Measurements from ENCODE around the gene CAMK1G.

CAMK1G gene

GRCh38 chr1:209556162-209556690, 27.3 kb upstream of the CAMK1G start:
- Mint-ChIP-seq H3K36me3 (no peaks in the 10 kb centered on the region), H3K4me1 (no peaks in the 10 kb centered on the region), H3K4me3 (no peak overlapping the region), H3K27ac (no peak overlapping the region), H3K9me3 (no peaks in the 10 kb centered on the region)
- DNase-seq (ENCODE audit: low spot score in 2 of 2): no peak
- no peak for ATAC-seq

GRCh38 chr1:209557221-209557620, 26.3 kb upstream of the CAMK1G start:
- Mint-ChIP-seq H3K36me3 (no peaks in the 10 kb centered on the region), H3K27ac (no peak overlapping the region), H3K4me3 (no peak overlapping the region), H3K4me1 (no peaks in the 10 kb centered on the region), H3K9me3 (no peaks in the 10 kb centered on the region)
- DNase-seq (ENCODE audit: low spot score in 2 of 2): no peak
- ATAC-seq: no peak

- H3K27ac Mint-ChIP-seq: no peak overlapping the region
- H3K9me3 Mint-ChIP-seq: no peaks in the 10 kb centered on the region
- no peak for DNase-seq (ENCODE audit: low spot score in 2 of 2)
- ATAC-seq: no peak
- H3K4me1 Mint-ChIP-seq: peaks cover 3% of the 10 kb centered on the region
- H3K4me3 Mint-ChIP-seq: no peak overlapping the region
- no peaks in the 10 kb centered on the region for H3K36me3 Mint-ChIP-seq
These were observed 23.0 kb upstream of the CAMK1G start for GRCh38 chr1:209560529-209560928.

GRCh38 chr1:209560952-209561351, 22.6 kb upstream of the CAMK1G start:
- H3K36me3 Mint-ChIP-seq: no peaks in the 10 kb centered on the region
- DNase-seq (ENCODE audit: low spot score in 2 of 2) (no peak), ATAC-seq (no peak)
- no peaks in the 10 kb centered on the region for H3K9me3 Mint-ChIP-seq
- peaks cover 6% of the 10 kb centered on the region for H3K4me1 Mint-ChIP-seq
- no peak overlapping the region for H3K4me3 Mint-ChIP-seq
- H3K27ac Mint-ChIP-seq: no peak overlapping the region

- Mint-ChIP-seq H3K27ac (no peak overlapping the region), H3K4me3 (no peak overlapping the region), H3K4me1 (peaks cover 12% of the 10 kb centered on the region), H3K9me3 (no peaks in the 10 kb centered on the region), H3K36me3 (no peaks in the 10 kb centered on the region)
- DNase-seq (ENCODE audit: low spot score in 2 of 2) (no peak), ATAC-seq (no peak)
These were observed 22.0 kb upstream of the CAMK1G start for GRCh38 chr1:209561532-209561931.

- no peaks in the 10 kb centered on the region for H3K9me3 Mint-ChIP-seq
- no peak overlapping the region for H3K4me3 Mint-ChIP-seq
- H3K27ac Mint-ChIP-seq: no peak overlapping the region
- no peak for ATAC-seq
- DNase-seq (ENCODE audit: low spot score in 2 of 2): no peak
- H3K36me3 Mint-ChIP-seq: no peaks in the 10 kb centered on the region
- H3K4me1 Mint-ChIP-seq: peaks cover 20% of the 10 kb centered on the region
These were observed 18.7 kb upstream of the CAMK1G start for GRCh38 chr1:209564849-209565248.

- Mint-ChIP-seq H3K27ac (no peak overlapping the region), H3K9me3 (no peaks in the 10 kb centered on the region), H3K4me3 (no peak overlapping the region), H3K36me3 (no peaks in the 10 kb centered on the region), H3K4me1 (peaks cover 23% of the 10 kb centered on the region)
- peak; percentile 64 to 87 for DNase-seq (ENCODE audit: low spot score in 2 of 2)
- ATAC-seq: peak; percentile 82
These were observed 17.5 kb upstream of the CAMK1G start for GRCh38 chr1:209565759-209566678.

GRCh38 chr1:209567698-209568175, 15.8 kb upstream of the CAMK1G start:
- Mint-ChIP-seq H3K27ac (no peak overlapping the region), H3K36me3 (no peaks in the 10 kb centered on the region), H3K4me1 (peaks cover 23% of the 10 kb centered on the region), H3K4me3 (no peak overlapping the region), H3K9me3 (no peaks in the 10 kb centered on the region)
- no peak for ATAC-seq
- DNase-seq (ENCODE audit: low spot score in 2 of 2): no peak

GRCh38 chr1:209569455-209570207, 13.9 kb upstream of the CAMK1G start:
- Mint-ChIP-seq H3K4me1 (peaks cover 23% of the 10 kb centered on the region), H3K4me3 (no peak overlapping the region)
- DNase-seq (ENCODE audit: low spot score in 2 of 2): peak; percentile 53 to 82

GRCh38 chr1:209570743-209571142, 12.8 kb upstream of the CAMK1G start:
- no peaks in the 10 kb centered on the region for H3K36me3 Mint-ChIP-seq
- no peak overlapping the region for H3K4me3 Mint-ChIP-seq
- H3K9me3 Mint-ChIP-seq: no peaks in the 10 kb centered on the region
- ATAC-seq: no peak
- DNase-seq (ENCODE audit: low spot score in 2 of 2): no peak
- H3K4me1 Mint-ChIP-seq: peaks cover 18% of the 10 kb centered on the region
- H3K27ac Mint-ChIP-seq: no peak overlapping the region

More at GRCh38 chr1:209569455-209570207, 13.9 kb upstream of the CAMK1G start:
- no peaks in the 10 kb centered on the region for H3K9me3 Mint-ChIP-seq
- no peak overlapping the region for H3K27ac Mint-ChIP-seq
- peak; percentile 48 for ATAC-seq
- no peaks in the 10 kb centered on the region for H3K36me3 Mint-ChIP-seq

GRCh38 chr1:209576392-209577197, 6.9 kb upstream of the CAMK1G start:
- H3K4me3 Mint-ChIP-seq: no peak overlapping the region
- H3K36me3 Mint-ChIP-seq: no peaks in the 10 kb centered on the region
- ATAC-seq: peak; percentile 85
- H3K9me3 Mint-ChIP-seq: no peaks in the 10 kb centered on the region
- DNase-seq (ENCODE audit: low spot score in 2 of 2): peak; percentile 61 to 84
- no peak overlapping the region for H3K27ac Mint-ChIP-seq
- H3K4me1 Mint-ChIP-seq: no peaks in the 10 kb centered on the region

- no peak for ATAC-seq
These were observed 6.2 kb upstream of the CAMK1G start for GRCh38 chr1:209577346-209577745.

GRCh38 chr1:209580577-209580976, 2.9 kb upstream of the CAMK1G start:
- DNase-seq (ENCODE audit: low spot score in 2 of 2) (no peak), ATAC-seq (no peak)
- no peak overlapping the region for H3K4me3 Mint-ChIP-seq
- no peaks in the 10 kb centered on the region for H3K9me3 Mint-ChIP-seq
- H3K4me1 Mint-ChIP-seq: no peaks in the 10 kb centered on the region
- no peak overlapping the region for H3K27ac Mint-ChIP-seq
- no peaks in the 10 kb centered on the region for H3K36me3 Mint-ChIP-seq

More at GRCh38 chr1:209577346-209577745, 6.2 kb upstream of the CAMK1G start:
- H3K4me3 Mint-ChIP-seq: no peak overlapping the region
- H3K27ac Mint-ChIP-seq: no peak overlapping the region
- no peak for DNase-seq (ENCODE audit: low spot score in 2 of 2)
- H3K36me3 Mint-ChIP-seq: no peaks in the 10 kb centered on the region
- H3K9me3 Mint-ChIP-seq: no peaks in the 10 kb centered on the region
- no peaks in the 10 kb centered on the region for H3K4me1 Mint-ChIP-seq

GRCh38 chr1:209584231-209584672, 738 bp downstream of the CAMK1G start:
- no peaks in the 10 kb centered on the region for H3K36me3 Mint-ChIP-seq
- no peak overlapping the region for H3K27ac Mint-ChIP-seq
- H3K4me3 Mint-ChIP-seq: no peak overlapping the region
- H3K4me1 Mint-ChIP-seq: no peaks in the 10 kb centered on the region
- no peak for ATAC-seq
- no peak for DNase-seq (ENCODE audit: low spot score in 2 of 2)
- H3K9me3 Mint-ChIP-seq: no peaks in the 10 kb centered on the region

- Mint-ChIP-seq H3K36me3 (no peaks in the 10 kb centered on the region), H3K4me3 (no peak overlapping the region), H3K9me3 (no peaks in the 10 kb centered on the region), H3K27ac (no peak overlapping the region), H3K4me1 (no peaks in the 10 kb centered on the region)
- ATAC-seq: no peak
- DNase-seq (ENCODE audit: low spot score in 2 of 2): no peak
These were observed 1.7 kb downstream of the CAMK1G start for GRCh38 chr1:209585197-209585596.

All from stimulated activated effector memory CD8-positive, alpha-beta T cell treated with anti-CD3 and anti-CD28 coated beads, Interleukin-12 subunit alpha, Interleukin-12 subunit beta, amount 100 ng/mL, for 72 hours (primary cell).